Measurements from ENCODE around the gene PLXND1. TPM values are rescaled to one million over a fixed set of nuclear protein-coding genes. Genes with fewer than 3 reads are reported as not detected.
"Not testable (repeated sequence)": the region's sequence is repeated elsewhere in the genome, so short reads cannot be mapped to it uniquely, and the experiment has no call there.

Gene PLXND1
- total RNA-seq, 1 donor from 2014 or later: 1,753 TPM

DNA sequence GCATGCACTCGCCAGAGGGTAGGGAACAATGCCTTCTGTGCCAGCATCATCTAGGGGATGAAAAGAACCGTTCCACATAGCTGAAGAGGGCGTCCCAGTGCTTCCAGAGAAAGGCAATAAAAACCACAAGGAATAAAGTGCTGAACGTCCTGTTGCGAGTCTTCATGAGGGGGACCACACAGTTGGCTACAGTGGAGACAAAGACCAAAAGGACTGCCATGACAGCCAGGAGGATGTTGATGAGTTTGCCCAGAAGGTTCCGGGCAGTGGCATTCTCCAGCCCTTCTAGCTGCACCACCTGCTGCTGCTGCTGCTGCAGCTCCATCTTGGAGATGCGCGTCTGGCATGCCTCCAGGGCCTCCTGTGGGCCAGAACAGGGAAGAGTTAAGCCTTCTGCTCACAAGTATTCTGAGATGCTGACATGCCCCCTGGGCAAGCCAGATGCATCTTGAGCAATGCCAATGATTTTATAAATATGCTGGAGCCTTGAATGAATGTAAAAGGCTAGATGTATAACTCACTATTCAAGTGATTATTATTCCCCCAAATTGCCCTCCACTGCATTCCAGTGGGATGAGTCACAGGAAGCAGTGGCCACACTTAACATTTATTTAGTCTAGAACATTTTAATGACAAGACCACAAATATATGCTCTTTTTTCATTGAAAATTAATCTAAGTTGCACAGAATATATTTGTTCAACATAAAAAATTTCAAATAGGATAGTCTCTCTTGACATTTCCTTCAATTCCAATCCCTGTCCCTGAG lies 45.1 kb upstream of the PLXND1 start:
- H3K27me3 Mint-ChIP-seq (ENCODE audit: unreplicated experiment): peaks cover 6% of the 10 kb centered on the region
- TF ChIP-seq, protein P1, sequence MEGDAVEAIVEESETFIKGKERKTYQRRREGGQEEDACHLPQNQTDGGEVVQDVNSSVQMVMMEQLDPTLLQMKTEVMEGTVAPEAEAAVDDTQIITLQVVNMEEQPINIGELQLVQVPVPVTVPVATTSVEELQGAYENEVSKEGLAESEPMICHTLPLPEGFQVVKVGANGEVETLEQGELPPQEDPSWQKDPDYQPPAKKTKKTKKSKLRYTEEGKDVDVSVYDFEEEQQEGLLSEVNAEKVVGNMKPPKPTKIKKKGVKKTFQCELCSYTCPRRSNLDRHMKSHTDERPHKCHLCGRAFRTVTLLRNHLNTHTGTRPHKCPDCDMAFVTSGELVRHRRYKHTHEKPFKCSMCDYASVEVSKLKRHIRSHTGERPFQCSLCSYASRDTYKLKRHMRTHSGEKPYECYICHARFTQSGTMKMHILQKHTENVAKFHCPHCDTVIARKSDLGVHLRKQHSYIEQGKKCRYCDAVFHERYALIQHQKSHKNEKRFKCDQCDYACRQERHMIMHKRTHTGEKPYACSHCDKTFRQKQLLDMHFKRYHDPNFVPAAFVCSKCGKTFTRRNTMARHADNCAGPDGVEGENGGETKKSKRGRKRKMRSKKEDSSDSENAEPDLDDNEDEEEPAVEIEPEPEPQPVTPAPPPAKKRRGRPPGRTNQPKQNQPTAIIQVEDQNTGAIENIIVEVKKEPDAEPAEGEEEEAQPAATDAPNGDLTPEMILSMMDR (IDR thresholded peaks at IDR 0.05; ENCODE audit: unreplicated experiment): no peak
- DNase-seq (ENCODE audit: low spot score): no peak
- H3K9me3 Mint-ChIP-seq (ENCODE audit: unreplicated experiment): no peaks in the 10 kb centered on the region
- H3K4me3 Mint-ChIP-seq (ENCODE audit: unreplicated experiment): peak overlapping the region; percentile 42
- H3K36me3 Mint-ChIP-seq (ENCODE audit: low read depth, unreplicated experiment): peaks cover 8% of the 10 kb centered on the region
- H3K4me1 Mint-ChIP-seq (ENCODE audit: unreplicated experiment): peaks cover 37% of the 10 kb centered on the region
- H3K27ac Mint-ChIP-seq (ENCODE audit: unreplicated experiment): no peak overlapping the region

DNA sequence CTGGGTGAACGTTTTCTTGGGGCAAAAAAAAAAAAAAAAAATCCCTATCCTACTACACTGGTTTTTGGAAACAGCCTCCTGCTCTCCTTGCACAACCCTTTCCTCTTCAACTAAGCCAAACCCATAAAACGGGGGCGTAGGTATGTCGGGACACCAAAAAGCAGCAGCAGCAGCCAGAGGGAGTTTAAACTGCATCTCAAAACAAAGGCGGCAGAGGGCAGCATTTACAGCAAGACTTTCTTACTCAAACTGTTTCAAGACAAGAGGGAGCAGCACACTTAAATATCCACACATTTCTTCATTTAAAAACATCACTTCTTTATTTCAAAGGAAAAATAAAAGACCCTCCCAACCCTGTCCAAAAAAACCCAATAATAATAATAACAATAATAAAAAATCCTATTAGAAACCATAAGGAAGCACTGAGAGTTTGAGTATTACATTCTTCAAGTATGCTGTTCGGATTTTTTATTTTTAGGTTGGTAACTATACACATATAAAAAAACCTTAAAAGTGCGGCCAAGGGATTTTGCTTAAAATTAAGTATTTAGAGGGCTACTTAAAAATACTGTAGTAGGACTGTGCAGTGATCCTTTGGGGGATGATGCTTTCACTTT lies 43.9 kb upstream of the PLXND1 start:
- H3K4me3 Mint-ChIP-seq (ENCODE audit: unreplicated experiment): no peak overlapping the region
- peaks cover 6% of the 10 kb centered on the region for H3K27me3 Mint-ChIP-seq (ENCODE audit: unreplicated experiment)
- H3K27ac Mint-ChIP-seq (ENCODE audit: unreplicated experiment): no peak overlapping the region
- TF ChIP-seq, protein P1 (IDR thresholded peaks at IDR 0.05; ENCODE audit: unreplicated experiment): peak; percentile 61
- H3K4me1 Mint-ChIP-seq (ENCODE audit: unreplicated experiment): peaks cover 29% of the 10 kb centered on the region
- no peaks in the 10 kb centered on the region for H3K9me3 Mint-ChIP-seq (ENCODE audit: unreplicated experiment)
- DNase-seq (ENCODE audit: low spot score): peak; percentile 69
- peaks cover 8% of the 10 kb centered on the region for H3K36me3 Mint-ChIP-seq (ENCODE audit: low read depth, unreplicated experiment)

DNA sequence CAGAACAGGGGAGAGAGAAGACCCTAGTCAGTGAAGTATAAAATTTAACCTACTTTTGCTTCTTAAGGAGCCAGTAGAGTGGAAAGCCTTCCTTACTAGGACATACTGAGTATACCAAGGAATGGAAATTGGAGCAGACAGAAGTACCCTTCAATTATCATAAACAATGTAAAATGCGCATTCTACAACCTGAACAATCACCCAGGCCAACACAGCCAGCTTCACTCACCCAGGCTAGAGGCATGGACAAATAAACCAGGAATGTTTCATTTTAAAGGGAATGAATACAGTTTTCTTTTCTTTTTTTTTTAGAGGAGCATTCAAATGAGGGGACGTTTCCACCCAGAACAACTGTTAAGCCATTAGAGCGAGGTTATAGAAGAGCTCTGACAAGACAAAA lies 41.9 kb upstream of the PLXND1 start:
- DNase-seq (ENCODE audit: low spot score): no peak
- TF ChIP-seq, protein P1 (IDR thresholded peaks at IDR 0.05; ENCODE audit: unreplicated experiment): no peak
- H3K27ac Mint-ChIP-seq (ENCODE audit: unreplicated experiment): no peak overlapping the region

DNA sequence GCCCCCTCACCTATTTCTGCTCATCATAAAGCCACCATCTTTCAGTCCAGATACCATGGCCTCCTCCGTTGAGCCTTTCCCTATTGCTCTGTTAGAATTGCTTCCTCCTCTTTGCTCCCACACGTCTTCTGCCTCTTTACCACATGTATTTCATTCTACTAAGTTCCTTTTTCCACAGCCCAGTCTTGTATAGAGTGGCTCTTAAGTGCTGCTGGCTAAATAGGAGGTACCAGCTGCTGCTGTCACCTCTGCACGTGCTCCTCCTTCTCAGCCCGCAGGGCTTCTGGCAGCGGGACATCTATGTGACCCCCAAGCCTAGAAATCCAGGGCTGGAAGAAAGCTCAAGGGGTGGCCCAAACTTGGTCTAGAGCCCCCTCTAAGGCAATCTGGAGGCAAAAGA lies 38.8 kb upstream of the PLXND1 start:
- Mint-ChIP-seq H3K9me3 (ENCODE audit: unreplicated experiment) (no peaks in the 10 kb centered on the region), H3K4me3 (ENCODE audit: unreplicated experiment) (no peak overlapping the region), H3K27ac (ENCODE audit: unreplicated experiment) (no peak overlapping the region), H3K27me3 (ENCODE audit: unreplicated experiment) (peaks cover 8% of the 10 kb centered on the region), H3K4me1 (ENCODE audit: unreplicated experiment) (peaks cover 15% of the 10 kb centered on the region), H3K36me3 (ENCODE audit: low read depth, unreplicated experiment) (no peaks in the 10 kb centered on the region)
- TF ChIP-seq, protein P1 (IDR thresholded peaks at IDR 0.05; ENCODE audit: unreplicated experiment): no peak
- DNase-seq (ENCODE audit: low spot score): no peak

More for the DNA sequence above, 41.9 kb upstream of the PLXND1 start:
- Mint-ChIP-seq H3K4me1 (ENCODE audit: unreplicated experiment) (peaks cover 29% of the 10 kb centered on the region), H3K36me3 (ENCODE audit: low read depth, unreplicated experiment) (no peaks in the 10 kb centered on the region), H3K9me3 (ENCODE audit: unreplicated experiment) (no peaks in the 10 kb centered on the region), H3K4me3 (ENCODE audit: unreplicated experiment) (no peak overlapping the region), H3K27me3 (ENCODE audit: unreplicated experiment) (peaks cover 6% of the 10 kb centered on the region)

DNA sequence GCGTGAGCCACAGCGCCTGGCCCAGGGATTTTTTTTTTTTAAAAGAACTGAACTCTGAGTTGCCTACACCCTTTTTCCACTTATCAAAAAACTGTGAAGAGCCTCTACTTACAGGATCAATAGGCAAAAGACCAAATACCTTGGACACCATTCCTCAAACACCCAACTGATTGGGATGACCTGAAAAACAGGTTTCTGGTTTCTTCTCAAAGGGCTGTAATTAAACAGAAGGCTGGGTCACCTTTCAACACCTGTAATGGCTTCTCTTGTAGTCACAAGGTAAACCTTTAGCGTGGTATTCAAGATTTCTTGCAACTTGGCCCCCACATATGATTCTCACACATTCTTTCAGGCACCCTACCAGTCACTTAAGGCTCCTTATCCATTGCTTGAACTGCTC lies 38.4 kb upstream of the PLXND1 start:
- DNase-seq (ENCODE audit: low spot score): no peak
- Mint-ChIP-seq H3K9me3 (ENCODE audit: unreplicated experiment) (no peaks in the 10 kb centered on the region), H3K27ac (ENCODE audit: unreplicated experiment) (no peak overlapping the region), H3K4me3 (ENCODE audit: unreplicated experiment) (no peak overlapping the region), H3K36me3 (ENCODE audit: low read depth, unreplicated experiment) (no peaks in the 10 kb centered on the region), H3K4me1 (ENCODE audit: unreplicated experiment) (peaks cover 10% of the 10 kb centered on the region), H3K27me3 (ENCODE audit: unreplicated experiment) (peaks cover 4% of the 10 kb centered on the region)
- TF ChIP-seq, protein P1 (IDR thresholded peaks at IDR 0.05; ENCODE audit: unreplicated experiment): no peak

DNA sequence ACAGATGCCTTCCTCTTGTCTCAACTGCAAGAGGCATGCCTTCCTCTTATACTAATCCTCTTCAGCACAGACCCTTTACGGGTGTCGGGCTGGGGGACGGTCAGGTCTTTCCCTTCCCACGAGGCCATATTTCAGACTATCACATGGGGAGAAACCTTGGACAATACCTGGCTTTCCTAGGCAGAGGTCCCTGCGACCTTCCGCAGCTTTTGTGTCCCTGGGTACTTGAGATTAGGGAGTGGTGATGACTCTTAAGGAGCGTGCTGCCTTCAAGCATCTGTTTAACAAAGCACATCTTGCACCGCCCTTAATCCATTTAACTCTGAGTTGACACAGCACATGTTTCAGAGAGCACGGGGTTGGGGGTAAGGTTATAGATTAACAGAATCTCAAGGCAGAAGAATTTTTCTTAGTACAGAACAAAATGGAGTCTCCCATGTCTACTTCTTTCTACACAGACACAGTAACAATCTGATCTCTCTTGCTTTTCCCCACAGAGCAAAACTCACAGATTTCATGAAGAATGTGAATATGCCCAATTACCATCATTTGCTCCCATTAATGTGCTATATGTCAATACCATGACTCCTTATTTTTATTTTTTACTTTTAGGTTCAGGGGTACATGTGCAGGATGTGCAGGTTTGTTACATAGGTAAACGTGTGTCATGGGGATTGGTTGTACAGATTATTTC lies 35.2 kb upstream of the PLXND1 start:
- not testable (repeated sequence) for H3K4me1 Mint-ChIP-seq (ENCODE audit: unreplicated experiment); DNase-seq (ENCODE audit: low spot score); H3K9me3 Mint-ChIP-seq (ENCODE audit: unreplicated experiment); H3K4me3 Mint-ChIP-seq (ENCODE audit: unreplicated experiment); H3K27ac Mint-ChIP-seq (ENCODE audit: unreplicated experiment); H3K27me3 Mint-ChIP-seq (ENCODE audit: unreplicated experiment); H3K36me3 Mint-ChIP-seq (ENCODE audit: low read depth, unreplicated experiment)

DNA sequence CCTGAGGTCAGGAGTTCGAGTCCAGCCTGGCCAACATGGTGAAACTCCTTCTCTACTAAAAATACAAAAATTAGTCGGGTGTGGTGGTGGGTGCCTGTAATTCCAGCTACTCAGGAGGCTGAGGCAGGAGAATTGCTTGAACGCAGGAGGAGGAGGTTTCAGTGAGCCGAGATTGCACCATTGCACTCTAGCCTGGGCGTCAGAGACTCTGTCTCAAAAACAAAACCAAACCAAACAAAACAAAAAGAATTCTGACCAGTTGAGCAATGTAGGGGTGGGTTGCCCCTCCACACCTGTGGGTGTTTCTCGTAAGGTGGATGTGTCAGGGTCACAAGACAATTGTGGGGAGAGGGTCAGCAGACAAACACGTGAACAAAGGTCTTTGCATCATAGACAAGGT lies 34.5 kb upstream of the PLXND1 start:
- not testable (repeated sequence) for H3K36me3 Mint-ChIP-seq (ENCODE audit: low read depth, unreplicated experiment); H3K27ac Mint-ChIP-seq (ENCODE audit: unreplicated experiment); DNase-seq (ENCODE audit: low spot score); H3K4me1 Mint-ChIP-seq (ENCODE audit: unreplicated experiment); H3K9me3 Mint-ChIP-seq (ENCODE audit: unreplicated experiment); H3K27me3 Mint-ChIP-seq (ENCODE audit: unreplicated experiment); H3K4me3 Mint-ChIP-seq (ENCODE audit: unreplicated experiment)
